ENCODE measurements around the gene RAD51C. TPM values are rescaled to one million over a fixed set of nuclear protein-coding genes. Genes with fewer than 3 reads are reported as not detected.

RAD51C gene
- total RNA-seq, 1 experiment from 2014 or later = 63.4 TPM

GRCh38 chr17:58702045-58702476 is 9.7 kb downstream of the RAD51C start:
- H3K36me3 ChIP-seq (ENCODE audit: low read depth) = peaks cover 7% of the 10 kb centered on the region; the same call in 1 of the 2 replicates
- TF ChIP-seq CTCF (conservative IDR thresholded peaks at IDR 0.05) (no peak), EZH2 (IDR thresholded peaks at IDR 0.05; ENCODE audit: low read depth) (no peak)
- no peak overlapping the region for H3K4me2 ChIP-seq
- peaks cover 27% of the 10 kb centered on the region for H3F3A ChIP-seq (ENCODE audit: insufficient read depth, low read depth)
- no peaks in the 10 kb centered on the region for H3K9me2 ChIP-seq (ENCODE audit: insufficient read depth)
- H2AFZ ChIP-seq = no peak overlapping the region
- H4K20me1 ChIP-seq (ENCODE audit: insufficient read depth) = no peaks in the 10 kb centered on the region
- no peaks in the 10 kb centered on the region for H3K79me2 ChIP-seq (ENCODE audit: low read depth)
- no peaks in the 10 kb centered on the region for H3K9me3 ChIP-seq (ENCODE audit: insufficient read depth, low read depth)
- H3K4me3 ChIP-seq = no peak overlapping the region
- BruUV-seq (replicated peaks) = no TSS peak
- H3K27me3 ChIP-seq (ENCODE audit: insufficient read depth, low read depth) = no peaks in the 10 kb centered on the region
- peaks cover 26% of the 10 kb centered on the region for H3K4me1 ChIP-seq (replicated peaks; ENCODE audit: insufficient read depth)
- H3K27ac ChIP-seq = 0 out of 2 replicates have a peak overlapping the region, but pooled peaks have one; percentile 59
- intact Hi-C loops (cut with micrococcal nuclease; ENCODE audit: unreplicated experiment) = loop anchor here (2.0 to 5.0 kb wide), 3 partner anchors 23 to 183 kb away; no protein-coding TSS in a partner anchor
- ChIA-PET CTCF (interaction anchor here (0.7 kb wide), 1 partner anchor 179 kb away, joined by 5 read pairs; no protein-coding TSS in a partner anchor), POLR2A (ENCODE audit: unreplicated experiment) (no interaction called here)
- no peak for DNase-seq

GRCh38 chr17:58702708-58703107 is 10.3 kb downstream of the RAD51C start:
- Histone ChIP-seq H2AFZ (no peak overlapping the region), H3K4me2 (peak overlapping the region; percentile 39), H4K20me1 (ENCODE audit: insufficient read depth) (no peaks in the 10 kb centered on the region), H3K79me2 (ENCODE audit: low read depth) (no peaks in the 10 kb centered on the region), H3K36me3 (ENCODE audit: low read depth) (peaks cover 7% of the 10 kb centered on the region; the same call in 1 of the 2 replicates), H3K27me3 (ENCODE audit: insufficient read depth, low read depth) (no peaks in the 10 kb centered on the region), H3K27ac (peak overlapping the region; percentile 59), H3K9me2 (ENCODE audit: insufficient read depth) (no peaks in the 10 kb centered on the region), H3F3A (ENCODE audit: insufficient read depth, low read depth) (peaks cover 27% of the 10 kb centered on the region), H3K4me3 (no peak overlapping the region), H3K9me3 (ENCODE audit: insufficient read depth, low read depth) (no peaks in the 10 kb centered on the region), H3K4me1 (replicated peaks; ENCODE audit: insufficient read depth) (peaks cover 26% of the 10 kb centered on the region)
- TF ChIP-seq EZH2 (IDR thresholded peaks at IDR 0.05; ENCODE audit: low read depth) (no peak), CTCF (conservative IDR thresholded peaks at IDR 0.05) (no peak)
- no peak for DNase-seq
- intact Hi-C loops (cut with micrococcal nuclease; ENCODE audit: unreplicated experiment) = loop anchor here (1.0 to 5.0 kb wide), 4 partner anchors 24 to 184 kb away; no protein-coding TSS in a partner anchor
- no TSS peak for BruUV-seq (replicated peaks)
- CTCF ChIA-PET = interaction anchor here (0.7 kb wide), 1 partner anchor 180 kb away, joined by 5 read pairs; no protein-coding TSS in a partner anchor
- POLR2A ChIA-PET (ENCODE audit: unreplicated experiment) = interaction anchor here (0.5 to 1.3 kb wide), 3 partner anchors 46 to 772 kb away, joined by 5 to 17 read pairs (median 6); no protein-coding TSS in a partner anchor

GRCh38 chr17:58703137-58703915 is 10.9 kb downstream of the RAD51C start:
- Histone ChIP-seq H4K20me1 (ENCODE audit: insufficient read depth) (no peaks in the 10 kb centered on the region), H3K27ac (peak overlapping the region; percentile 59), H3K79me2 (ENCODE audit: low read depth) (no peaks in the 10 kb centered on the region), H3K9me2 (ENCODE audit: insufficient read depth) (no peaks in the 10 kb centered on the region), H3K4me1 (replicated peaks; ENCODE audit: insufficient read depth) (peaks cover 26% of the 10 kb centered on the region), H3K36me3 (ENCODE audit: low read depth) (peaks cover 7% of the 10 kb centered on the region; the same call in 1 of the 2 replicates), H3K4me3 (no peak overlapping the region), H2AFZ (no peak overlapping the region), H3F3A (ENCODE audit: insufficient read depth, low read depth) (peaks cover 32% of the 10 kb centered on the region), H3K9me3 (ENCODE audit: insufficient read depth, low read depth) (no peaks in the 10 kb centered on the region), H3K27me3 (ENCODE audit: insufficient read depth, low read depth) (no peaks in the 10 kb centered on the region), H3K4me2 (peak overlapping the region; percentile 39)
- peak in 1 of 2 experiments; percentile 84 for DNase-seq
- TF ChIP-seq CTCF (conservative IDR thresholded peaks at IDR 0.05) (no peak), EZH2 (IDR thresholded peaks at IDR 0.05; ENCODE audit: low read depth) (no peak)
- intact Hi-C loops (cut with micrococcal nuclease; ENCODE audit: unreplicated experiment) = loop anchor here (1.0 to 5.0 kb wide), 4 partner anchors 25 to 185 kb away; no protein-coding TSS in a partner anchor
- BruUV-seq (replicated peaks) = no TSS peak
- POLR2A ChIA-PET (ENCODE audit: unreplicated experiment) = interaction anchor here (0.5 to 1.3 kb wide), 5 partner anchors 46 to 771 kb away, joined by 3 to 17 read pairs (median 5); no protein-coding TSS in a partner anchor
- CTCF ChIA-PET = interaction anchor here (0.6 kb wide), 1 partner anchor 1868 kb away, joined by 15 read pairs; no protein-coding TSS in a partner anchor

Measured in PC-9 (cell line).